Activated T-cell treated with anti-CD3 and anti-CD28 coated beads, Interleukin-2, amount 50 U/mL, for 1 hour (primary cell): ENCODE results near the gene PARD6B.
"Not testable (repeated sequence)": the region's sequence is repeated elsewhere in the genome, so short reads cannot be mapped to it uniquely, and the experiment has no call there.

Source experiments
- DNase-seq: peaks from one replicate; pipeline ENCODE4 v3.0.0-alpha.2; 2020

The PARD6B gene

DNA sequence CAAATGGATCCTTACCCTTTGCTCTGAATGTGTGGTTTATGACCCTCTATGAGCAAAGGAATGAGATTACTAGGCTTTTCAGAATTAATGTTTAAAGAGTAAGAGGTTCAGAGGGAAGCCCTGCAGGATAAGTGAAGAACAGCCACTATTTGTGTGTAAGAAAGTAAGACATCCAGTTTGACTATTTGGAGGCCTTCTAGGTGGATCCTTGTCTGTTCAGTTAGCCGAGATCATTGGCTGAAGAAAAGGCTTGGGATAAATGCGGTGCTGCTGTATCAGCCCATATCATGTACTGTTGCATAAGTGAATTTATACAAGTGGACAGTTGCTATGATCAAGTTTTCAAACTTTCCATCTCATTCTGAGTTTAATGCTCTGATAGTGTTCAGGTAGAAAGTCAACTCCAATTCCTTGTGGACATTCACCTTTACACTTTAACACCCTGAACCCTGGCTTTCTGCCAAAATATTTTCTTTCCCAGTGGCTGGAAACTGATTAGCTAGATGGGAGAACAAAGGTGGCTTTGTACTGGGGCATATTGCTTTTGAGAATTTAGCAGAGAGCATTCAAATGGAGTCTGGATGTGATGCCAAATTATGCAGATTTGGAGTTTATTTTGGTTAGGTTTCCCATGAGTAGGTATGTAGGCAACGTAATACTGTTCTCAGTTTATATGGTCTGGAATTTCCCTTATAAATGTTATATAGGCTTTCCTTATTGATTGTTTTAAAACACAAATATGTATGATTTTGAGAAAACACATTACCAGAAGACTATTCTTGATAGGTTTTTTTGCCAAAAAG lies 15.0 kb downstream of the PARD6B start:
- DNase-seq = no peak

DNA sequence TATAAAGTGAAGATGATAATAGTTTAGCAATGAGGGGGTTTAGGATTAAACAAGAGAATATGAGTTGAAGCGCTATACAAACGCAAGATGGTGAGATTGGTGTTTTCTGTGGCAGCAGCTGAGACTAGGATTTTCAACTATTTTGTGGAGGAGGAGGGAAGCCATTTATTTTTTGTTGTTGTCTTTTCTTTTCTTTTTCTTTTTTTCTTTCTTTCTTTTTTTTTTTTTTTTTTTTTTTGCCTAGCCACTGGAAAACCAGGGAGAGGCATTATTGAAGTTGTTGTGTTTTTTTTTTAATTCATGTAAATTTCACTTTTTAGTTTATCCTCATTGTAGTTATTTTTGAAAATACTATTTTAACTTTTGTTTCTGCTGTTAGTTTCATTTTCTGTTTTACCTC lies 15.9 kb downstream of the PARD6B start:
- DNase-seq = no peak

DNA sequence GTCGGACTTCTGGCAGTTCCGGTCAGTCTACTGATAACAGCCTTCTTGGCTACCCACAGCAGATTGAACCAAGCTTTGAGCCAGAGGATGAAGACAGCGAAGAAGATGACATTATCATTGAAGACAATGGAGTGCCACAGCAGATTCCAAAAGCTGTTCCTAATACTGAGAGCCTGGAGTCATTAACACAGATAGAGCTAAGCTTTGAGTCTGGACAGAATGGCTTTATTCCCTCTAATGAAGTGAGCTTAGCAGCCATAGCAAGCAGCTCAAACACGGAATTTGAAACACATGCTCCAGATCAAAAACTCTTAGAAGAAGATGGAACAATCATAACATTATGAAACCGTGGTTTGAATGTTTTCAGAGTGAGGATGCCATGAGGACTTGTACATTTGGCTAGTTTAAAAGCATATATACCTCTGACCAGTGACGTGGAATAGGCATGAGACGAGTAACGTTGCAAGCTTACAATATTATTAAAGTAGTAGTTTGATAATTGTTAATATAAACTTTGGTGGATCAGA lies 18.8 kb downstream of the PARD6B start:
- no peak for DNase-seq

DNA sequence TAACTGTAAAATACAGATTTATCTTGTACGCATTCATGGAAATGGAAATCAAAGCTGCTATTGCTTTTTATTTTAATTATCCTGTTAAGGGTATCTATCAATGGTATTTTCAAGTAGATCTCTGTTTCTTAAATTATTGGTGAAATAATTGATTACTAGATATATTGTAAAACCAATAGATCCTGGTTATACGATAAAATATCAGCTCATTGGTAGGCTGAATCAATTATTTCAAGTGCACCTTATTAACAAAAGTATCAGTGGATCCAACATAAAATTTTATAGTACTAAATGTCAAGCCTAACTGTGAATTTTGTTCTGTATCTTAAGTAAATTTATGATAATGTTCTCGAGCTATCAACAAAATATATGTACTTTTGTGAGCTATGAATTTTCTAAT lies 21.8 kb downstream of the PARD6B start:
- DNase-seq = no peak

DNA sequence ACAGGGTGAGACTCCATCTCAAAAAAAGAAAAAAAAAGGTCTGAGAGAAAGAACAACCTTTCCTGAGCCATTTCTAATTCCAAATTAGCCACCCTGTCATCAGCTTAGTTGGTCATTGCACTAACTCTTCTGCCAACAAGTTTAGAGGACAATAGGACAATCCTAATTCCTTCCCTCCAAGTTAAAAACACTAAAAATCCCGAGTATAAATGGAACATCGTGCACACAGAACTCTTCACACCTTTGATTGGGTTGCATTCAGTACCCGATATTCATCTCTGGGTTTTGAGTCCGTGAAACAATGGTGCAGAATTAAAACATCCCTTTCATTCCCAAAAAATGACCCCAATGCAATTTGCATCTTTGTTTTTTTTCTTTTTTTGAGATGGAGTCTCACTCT lies 23.0 kb downstream of the PARD6B start:
- no peak for DNase-seq

DNA sequence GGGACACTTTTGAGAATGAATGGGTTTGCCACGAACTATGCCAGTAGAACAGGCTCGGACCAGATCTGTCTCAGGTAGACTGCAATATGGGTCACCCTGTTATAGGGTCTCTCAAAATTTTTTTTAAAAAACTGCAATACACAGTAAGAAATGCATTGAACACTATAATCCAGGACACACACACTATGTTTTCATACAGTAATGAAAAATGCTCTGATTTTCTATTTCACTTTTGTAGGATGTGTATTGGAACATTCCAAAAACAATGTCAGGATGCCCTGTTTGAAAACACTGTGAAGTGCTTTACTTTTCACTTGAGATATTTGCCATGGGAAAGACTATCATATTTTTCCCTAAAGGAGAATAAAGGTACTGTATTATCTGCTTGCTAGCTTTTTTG lies 25.1 kb downstream of the PARD6B start:
- no peak for DNase-seq

DNA sequence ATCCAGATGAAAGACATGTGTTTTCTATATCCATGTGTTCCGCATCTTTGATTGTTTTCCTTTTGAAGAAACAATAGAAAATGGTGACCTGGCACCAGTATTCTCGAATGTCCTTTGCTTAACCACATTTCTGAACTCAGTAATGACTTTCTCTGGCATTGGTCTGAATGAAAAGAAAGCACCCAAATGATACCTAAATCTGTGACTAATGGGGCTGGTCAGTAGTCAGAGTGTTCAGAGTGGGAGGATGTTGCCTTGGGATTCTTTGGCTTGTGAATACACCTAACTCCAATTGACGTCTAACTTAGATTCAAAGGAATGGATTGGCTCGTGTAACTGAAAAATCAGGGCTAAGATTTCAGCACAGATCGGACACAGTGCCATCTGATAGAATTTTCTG lies 27.1 kb downstream of the PARD6B start:
- DNase-seq = no peak

DNA sequence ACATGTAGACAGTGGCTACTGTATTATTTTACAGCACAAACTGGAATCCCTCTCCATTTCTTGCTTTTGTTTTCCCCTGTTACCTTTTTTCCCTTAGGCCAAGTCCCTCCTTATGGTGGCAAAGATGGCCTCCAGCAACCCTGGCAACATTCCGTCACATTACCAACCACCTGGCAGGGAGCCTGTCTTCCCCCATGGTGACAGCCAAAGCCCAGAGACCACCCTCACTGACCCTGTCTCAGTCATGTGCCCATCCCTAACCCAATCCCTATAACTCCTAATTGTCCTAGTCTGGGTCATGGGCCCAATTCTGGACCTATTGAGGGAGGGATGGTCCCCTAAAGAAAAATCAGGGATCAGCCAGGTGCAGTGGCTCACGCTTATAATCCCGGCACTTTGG lies 27.6 kb downstream of the PARD6B start:
- DNase-seq = no peak

DNA sequence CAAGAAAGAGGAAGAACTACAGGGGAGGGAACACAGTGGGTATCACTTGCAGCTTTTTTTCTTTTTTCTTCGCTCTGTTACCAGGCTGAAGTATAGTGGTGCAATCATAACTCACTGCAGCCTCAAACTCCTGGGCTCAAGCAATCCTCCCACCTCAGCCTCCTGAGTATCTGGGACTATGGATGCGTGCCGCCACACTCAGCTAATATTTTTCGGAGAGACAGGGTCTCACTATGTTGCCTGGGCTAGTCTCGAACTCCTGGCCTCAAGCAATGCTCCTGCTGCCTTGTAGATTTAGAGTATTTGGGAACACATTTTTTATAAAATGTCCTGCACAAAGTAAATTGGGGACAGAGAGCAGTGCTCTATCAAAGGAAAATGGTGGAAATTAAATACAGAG lies 28.3 kb downstream of the PARD6B start:
- no peak for DNase-seq

DNA sequence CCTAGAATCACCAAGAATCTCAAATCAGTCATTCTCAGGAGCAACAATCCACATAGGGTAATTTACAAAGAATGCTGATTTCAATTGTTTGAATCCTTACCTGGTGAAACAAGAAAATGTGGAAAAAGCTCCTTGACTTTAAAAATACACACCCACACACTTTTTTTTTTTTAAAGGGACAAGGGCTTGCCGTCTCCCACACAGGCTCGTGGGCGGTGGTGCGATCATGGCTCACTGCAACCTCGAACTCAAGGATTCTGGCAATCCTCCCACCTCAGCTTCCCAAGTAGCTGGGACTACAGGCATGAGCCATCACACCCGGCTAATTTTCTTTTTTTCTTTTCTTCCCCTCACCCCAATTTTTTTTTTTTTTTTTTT lies 30.7 kb downstream of the PARD6B start:
- DNase-seq = no peak

DNA sequence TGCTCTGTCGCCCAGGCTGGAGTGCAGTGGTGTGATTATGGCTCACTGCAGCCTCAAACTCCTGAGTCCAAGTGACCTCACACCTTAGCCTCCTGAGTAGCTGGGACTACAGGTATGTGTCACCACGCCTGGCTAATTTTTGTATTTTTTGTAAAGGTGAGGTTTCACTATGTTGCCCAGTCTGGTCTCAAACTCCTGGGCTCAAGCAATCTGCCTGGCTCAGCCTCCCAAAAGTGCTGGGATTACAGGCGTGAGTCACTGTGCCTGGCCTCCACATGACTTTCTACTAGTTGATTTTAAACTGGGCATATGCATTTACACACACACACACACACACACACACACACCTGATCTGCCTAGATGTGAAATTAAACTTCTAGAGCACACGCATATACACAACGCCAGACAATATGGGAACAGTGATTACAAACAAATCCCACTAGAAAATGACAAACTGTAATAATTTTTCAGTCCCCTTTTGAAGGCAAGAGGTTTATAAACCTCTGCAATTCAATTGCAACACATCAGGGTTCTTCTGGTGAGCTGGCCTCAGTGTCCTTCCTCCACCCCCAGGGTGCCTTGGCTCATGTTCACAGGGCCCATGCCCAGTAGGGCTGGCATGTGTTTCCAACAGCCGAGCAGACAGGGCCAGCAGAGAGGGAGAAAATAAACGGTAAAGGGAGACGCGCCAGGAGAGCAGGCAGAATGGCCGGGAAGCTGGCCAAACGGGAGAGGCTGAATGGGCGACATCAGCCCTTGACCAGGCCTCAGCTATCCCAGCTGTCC lies 31.2 kb downstream of the PARD6B start:
- no peak for DNase-seq

DNA sequence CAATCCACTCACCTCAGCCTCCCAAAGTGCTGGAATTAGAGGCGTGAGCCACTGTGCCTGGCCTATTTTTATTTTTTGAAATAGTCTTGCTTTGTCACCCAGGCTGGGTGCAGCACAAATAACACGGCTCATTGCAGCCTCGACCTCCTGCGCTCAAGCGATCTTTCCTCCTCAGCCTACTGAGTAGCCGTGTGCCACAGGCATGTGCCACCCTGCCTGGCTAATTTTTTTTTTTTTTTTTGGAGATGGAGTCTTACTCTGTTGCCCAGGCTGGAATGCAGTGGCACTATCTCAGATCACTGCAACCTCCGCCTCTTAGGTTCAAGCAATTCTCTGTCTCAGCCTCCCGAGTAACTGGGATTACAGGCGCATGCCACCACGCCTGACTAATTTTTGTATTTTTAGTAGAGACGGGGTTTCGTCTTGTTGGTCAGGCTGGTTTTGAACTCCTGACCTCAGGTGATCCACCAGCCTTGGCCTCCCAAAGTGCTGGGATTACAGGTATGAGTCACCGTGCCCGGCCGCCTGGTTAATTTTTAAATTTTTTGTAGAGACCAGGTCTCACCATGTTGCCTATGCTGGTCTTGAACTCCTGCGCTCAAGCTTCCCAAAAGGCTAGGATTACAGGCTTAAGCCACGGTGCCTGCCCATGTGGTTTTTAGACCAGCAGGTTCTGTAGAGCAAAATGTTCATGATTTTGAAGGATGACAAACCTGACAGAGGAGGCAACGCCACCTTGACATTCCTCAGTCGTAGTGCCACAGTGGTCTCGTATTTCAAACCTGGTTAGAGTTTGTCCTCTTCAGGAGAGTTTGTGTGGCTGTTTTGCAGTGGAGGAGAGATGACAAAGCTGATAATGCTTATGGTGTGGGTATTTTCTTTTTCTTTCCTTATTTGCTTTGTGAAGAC lies 32.4 kb downstream of the PARD6B start:
- not testable (repeated sequence) for DNase-seq

DNA sequence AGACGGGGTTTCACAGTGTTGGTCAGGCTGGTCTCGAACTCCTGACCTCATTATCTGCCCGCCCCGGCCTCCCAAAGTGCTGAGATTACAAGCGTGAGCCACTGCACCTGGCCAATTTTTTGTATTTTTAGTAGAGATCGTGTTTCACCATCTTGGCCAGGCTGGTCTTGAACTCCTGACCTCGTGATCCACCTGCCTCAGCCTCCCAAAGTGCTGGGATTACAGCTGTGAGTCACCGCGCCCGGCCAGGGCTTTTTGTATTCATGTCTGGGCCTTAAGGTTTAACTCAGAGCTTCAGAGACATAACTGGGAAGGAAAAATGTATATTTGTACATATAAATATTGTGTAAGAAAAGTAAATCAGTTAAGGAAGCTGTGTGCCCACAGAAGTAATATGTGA lies 33.9 kb downstream of the PARD6B start:
- DNase-seq = not testable (repeated sequence)

DNA sequence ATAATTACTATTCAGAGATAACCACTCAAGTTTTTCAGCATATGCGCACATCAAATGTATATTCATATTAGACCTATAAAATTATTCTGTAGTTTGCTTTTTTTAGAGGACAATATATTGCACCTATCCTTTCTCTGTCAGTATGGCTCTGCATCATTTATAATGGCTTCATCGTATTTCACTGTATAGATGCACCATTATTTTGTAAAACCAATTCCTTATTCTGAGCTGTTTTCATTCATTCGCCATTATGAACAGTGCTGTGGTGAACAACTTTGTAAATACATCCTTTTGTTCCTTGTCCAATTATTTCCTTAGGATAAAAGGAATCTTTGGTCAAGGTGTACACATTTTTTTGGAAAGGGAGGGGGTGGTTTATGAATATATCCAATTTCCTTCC lies 34.3 kb downstream of the PARD6B start:
- no peak for DNase-seq

DNA sequence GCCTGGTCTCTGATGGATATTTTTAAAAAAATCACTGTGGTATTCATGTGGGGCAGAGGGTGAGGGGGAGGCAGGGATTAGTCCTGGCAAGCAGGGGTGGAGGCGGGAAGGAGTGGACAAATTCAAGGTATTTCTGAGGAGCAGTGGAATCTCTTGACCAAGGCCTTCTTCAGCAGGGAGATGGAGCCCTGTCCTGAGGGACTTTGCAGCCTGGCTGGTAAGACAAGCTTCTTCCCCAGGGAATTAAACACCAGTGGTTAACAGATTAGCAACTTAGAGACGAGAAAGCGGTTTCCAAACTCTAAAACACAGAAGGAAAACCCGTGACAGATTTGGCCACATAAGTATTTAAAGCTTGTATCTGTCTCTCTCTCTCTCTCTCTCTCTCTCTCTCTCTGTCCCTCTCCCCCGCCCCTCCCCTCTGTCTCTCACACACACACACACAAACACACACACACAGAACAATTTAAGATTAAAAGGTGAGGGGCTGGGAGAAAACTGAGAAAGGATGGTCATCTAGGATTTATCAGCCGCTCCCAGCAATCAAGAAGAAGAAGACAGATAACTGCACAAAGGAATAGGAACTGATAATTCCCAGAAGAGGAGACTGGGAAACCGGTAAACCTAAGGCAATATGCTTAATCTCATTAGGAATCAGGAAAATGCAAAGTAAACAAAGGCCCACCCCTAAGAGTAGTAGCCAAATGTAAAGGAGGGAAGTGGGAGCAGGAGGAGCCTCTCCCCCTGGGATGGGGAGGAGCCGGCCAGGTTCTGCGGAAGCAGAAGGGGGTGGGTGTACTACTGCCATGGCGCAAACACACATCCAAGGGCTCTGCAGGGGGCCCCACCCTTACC lies 35.8 kb downstream of the PARD6B start:
- not testable (repeated sequence) for DNase-seq

DNA sequence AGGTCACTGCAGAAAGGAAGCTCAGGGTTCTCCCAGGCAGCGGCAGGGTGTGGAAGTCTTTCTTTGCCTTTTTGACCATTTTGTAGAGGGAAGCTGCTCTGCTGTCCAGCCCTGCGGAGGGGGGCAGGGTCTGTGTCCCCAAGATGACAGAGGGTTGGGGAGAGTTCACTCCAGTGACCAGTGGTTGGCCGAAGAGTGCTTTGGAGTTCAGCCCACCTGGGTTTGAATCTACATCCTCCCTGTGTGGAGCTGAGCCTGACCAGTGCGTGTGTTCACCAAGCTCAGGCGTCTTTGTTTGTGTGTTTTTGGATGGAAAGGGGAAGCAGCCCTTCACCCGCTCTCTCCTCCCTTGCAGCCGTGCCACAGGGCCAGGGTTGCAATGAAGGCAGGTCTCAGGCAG lies 37.6 kb downstream of the PARD6B start:
- not testable (repeated sequence) for DNase-seq

DNA sequence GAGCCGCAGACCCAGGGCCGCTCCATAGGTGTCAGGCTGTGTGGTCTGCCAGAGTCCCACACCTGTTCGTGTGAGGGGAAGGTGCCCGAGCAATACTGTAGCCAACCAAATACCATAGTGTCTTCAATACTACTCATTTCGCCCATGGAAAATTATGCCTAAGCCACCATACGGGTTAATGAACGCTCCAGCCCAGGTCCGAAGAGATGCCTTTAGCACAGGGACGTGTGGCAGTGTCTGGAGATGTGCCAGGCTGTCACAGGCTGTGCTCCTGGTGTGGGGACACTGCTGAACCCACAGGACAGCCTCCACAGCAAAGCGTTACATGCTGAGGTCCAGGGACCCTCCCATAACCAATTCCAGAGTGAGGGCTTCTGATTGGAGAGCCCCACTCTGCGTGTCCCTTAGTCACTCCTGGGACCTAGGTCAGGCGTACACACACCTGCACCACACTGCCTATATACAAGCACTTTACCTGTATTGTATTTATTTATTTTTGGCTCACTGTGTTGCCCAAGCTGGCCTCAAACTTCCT lies 38.2 kb downstream of the PARD6B start:
- DNase-seq = not testable (repeated sequence)

DNA sequence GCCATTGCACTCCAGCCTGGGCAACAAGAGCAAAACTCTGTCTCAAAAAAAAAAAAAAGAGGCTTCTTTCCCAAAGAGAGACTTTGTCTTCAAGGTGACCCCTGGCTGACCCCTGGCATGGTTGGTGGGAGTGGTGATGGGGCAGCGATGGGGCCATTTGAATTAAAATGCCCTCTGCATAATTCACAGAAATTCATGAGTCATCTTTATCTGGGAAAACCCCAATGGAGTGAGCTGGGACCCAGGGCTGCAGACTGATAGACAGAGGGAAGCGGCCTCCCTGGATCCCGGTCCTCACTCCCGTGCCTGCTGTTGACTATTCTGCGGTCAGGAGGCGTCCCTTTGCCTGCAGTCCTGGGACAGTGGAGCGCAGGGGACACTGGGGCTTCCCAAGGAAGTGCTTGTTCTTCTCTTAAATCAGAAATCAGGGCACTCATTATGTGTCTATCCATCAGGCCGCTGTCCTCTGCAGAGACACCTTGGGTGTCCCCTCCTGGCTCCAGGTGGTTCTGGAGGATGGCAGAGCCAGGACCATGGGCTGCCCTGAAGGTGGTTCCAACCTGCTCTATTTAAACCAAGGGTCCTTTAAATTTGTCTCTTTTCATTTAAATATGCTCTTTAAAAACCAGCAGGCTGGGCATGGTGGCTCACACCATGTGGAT lies 40.2 kb downstream of the PARD6B start:
- DNase-seq = not testable (repeated sequence)

DNA sequence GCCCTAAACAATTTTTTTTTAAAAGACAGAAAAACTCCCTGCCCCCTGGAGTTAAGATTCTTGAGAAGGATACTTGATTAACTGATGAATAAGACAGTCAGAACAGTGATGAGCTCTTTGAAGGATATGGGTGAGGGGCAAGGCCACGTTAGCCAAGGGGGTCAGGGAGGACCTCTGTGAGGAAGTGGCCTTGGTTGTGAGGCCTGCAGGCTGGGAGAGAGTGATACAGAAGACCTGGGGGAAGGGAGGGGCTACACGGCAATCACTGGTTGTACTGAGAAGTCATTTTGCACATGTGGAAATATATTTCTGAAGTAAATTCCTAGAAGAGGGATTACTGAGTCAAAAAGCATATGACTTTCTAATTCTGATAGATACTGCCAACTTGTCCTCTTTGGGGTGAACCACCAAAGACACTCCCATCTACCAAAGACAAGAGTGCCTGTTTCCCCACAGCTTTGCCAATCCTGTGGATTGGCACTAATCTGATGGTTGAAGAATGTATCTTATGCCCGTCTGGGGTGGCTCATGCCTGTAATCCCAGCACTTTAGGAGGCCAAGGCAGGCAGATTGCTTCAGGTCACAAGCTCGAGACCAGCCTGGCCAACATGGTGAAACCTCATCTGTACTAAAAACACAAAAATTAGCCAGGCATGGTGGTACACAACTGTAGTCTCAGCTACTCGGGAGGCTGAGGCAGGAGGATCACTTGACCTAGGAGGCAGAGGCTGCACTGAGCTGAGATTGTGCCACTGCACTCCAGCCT lies 41.2 kb downstream of the PARD6B start:
- DNase-seq = no peak

DNA sequence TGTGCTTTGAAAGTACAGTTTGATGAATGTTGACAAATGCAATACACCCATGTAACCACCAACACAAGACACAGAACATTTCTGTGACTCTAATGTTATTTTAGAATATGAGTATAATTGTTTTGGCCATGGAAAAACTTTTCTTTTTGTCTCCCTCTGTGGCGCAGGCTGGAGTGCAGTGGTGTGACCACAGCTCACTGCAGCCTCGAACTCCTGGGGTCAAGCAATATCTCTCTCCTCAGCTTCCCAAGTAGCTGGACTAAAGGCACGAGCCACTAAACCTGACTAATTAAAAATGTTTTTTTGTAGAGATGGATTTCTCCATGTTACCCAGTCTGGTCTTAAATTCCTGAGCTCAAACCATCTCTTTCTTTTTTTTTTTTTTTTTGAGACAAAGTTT lies 43.1 kb downstream of the PARD6B start:
- DNase-seq = no peak
